ENCODE results near the gene GIGYF2. TPM values are rescaled to one million over a fixed set of nuclear protein-coding genes. Genes with fewer than 3 reads are reported as not detected.

GIGYF2 gene
- polyA plus RNA-seq, 4 donors, result 51.2 to 69.2 (median 65.8) TPM

- no peak for DNase-seq (ENCODE audit: low read depth in 4 of 4, low spot score in 3 of 4)
Measured at GRCh38 chr2:232859385-232859916, 162.3 kb downstream of the GIGYF2 start.

GRCh38 chr2:232860593-232861241 is 163.6 kb downstream of the GIGYF2 start:
- no peak for DNase-seq (ENCODE audit: low read depth in 4 of 4, low spot score in 3 of 4)

GRCh38 chr2:232861353-232861752 is 164.2 kb downstream of the GIGYF2 start:
- no peak for DNase-seq (ENCODE audit: low read depth in 4 of 4, low spot score in 3 of 4)

- DNase-seq (ENCODE audit: low read depth in 4 of 4, low spot score in 3 of 4), result no peak
Measured at GRCh38 chr2:232863996-232864395, 166.9 kb downstream of the GIGYF2 start.

- no peak for DNase-seq (ENCODE audit: low read depth in 4 of 4, low spot score in 3 of 4)
Measured at GRCh38 chr2:232865165-232865564, 168.0 kb downstream of the GIGYF2 start.

GRCh38 chr2:232866104-232866503 is 169.0 kb downstream of the GIGYF2 start:
- DNase-seq (ENCODE audit: low read depth in 4 of 4, low spot score in 3 of 4), result no peak

GRCh38 chr2:232869138-232870017 is 172.2 kb downstream of the GIGYF2 start:
- DNase-seq (ENCODE audit: low read depth in 4 of 4, low spot score in 3 of 4), result no peak

- DNase-seq (ENCODE audit: low read depth in 4 of 4, low spot score in 3 of 4), result no peak
Measured at GRCh38 chr2:232870018-232870765, 173.1 kb downstream of the GIGYF2 start, which contains the start of gene SNORC. Gene SNORC, plus strand, starts transcription at chr2:232870264. Its CDS starts 78 bp downstream, at chr2:232870342.

GRCh38 chr2:232870766-232871371 is 173.7 kb downstream of the GIGYF2 start:
- DNase-seq (ENCODE audit: low read depth in 4 of 4, low spot score in 3 of 4), result no peak

- no peak for DNase-seq (ENCODE audit: low read depth in 4 of 4, low spot score in 3 of 4)
Measured at GRCh38 chr2:232871418-232871834, 174.3 kb downstream of the GIGYF2 start.

- no peak for DNase-seq (ENCODE audit: low read depth in 4 of 4, low spot score in 3 of 4)
Measured at GRCh38 chr2:232871835-232872736, 175.0 kb downstream of the GIGYF2 start.

- DNase-seq (ENCODE audit: low read depth in 4 of 4, low spot score in 3 of 4), result no peak
Measured at GRCh38 chr2:232872826-232873225, 175.7 kb downstream of the GIGYF2 start.

- DNase-seq (ENCODE audit: low read depth in 4 of 4, low spot score in 3 of 4), result no peak
Measured at GRCh38 chr2:232873292-232873908, 176.3 kb downstream of the GIGYF2 start.

GRCh38 chr2:232873909-232874641 is 176.9 kb downstream of the GIGYF2 start:
- no peak for DNase-seq (ENCODE audit: low read depth in 4 of 4, low spot score in 3 of 4)

- no peak for DNase-seq (ENCODE audit: low read depth in 4 of 4, low spot score in 3 of 4)
Measured at GRCh38 chr2:232874677-232875223, 177.6 kb downstream of the GIGYF2 start.

GRCh38 chr2:232875256-232876121 is 178.4 kb downstream of the GIGYF2 start:
- no peak for DNase-seq (ENCODE audit: low read depth in 4 of 4, low spot score in 3 of 4)

Data from left renal pelvis (tissue), 4 donors.